Measurements from ENCODE around the gene GNG14.
"Not testable (repeated sequence)": the region's sequence is repeated elsewhere in the genome, so short reads cannot be mapped to it uniquely, and the experiment has no call there.

The GNG14 gene

GRCh38 chr19:12667731-12668302 lies 20.0 kb upstream of the GNG14 start:
- DNase-seq (ENCODE audit: low read depth in 2 of 2), result no peak

GRCh38 chr19:12668346-12668745 lies 19.5 kb upstream of the GNG14 start:
- DNase-seq (ENCODE audit: low read depth in 2 of 2), result no peak

GRCh38 chr19:12668932-12669269 lies 18.9 kb upstream of the GNG14 start:
- DNase-seq (ENCODE audit: low read depth in 2 of 2), result no peak

GRCh38 chr19:12669270-12670158 lies 18.3 kb upstream of the GNG14 start:
- DNase-seq (ENCODE audit: low read depth in 2 of 2), result peak; percentile 40 to 50

GRCh38 chr19:12670159-12670928 lies 17.5 kb upstream of the GNG14 start:
- DNase-seq (ENCODE audit: low read depth in 2 of 2), result no peak

- no peak for DNase-seq (ENCODE audit: low read depth in 2 of 2)
Measured at GRCh38 chr19:12672744-12673143, 15.1 kb upstream of the GNG14 start.

- DNase-seq (ENCODE audit: low read depth in 2 of 2), result no peak
Measured at GRCh38 chr19:12675399-12675798, 12.4 kb upstream of the GNG14 start.

GRCh38 chr19:12675940-12676339 lies 11.9 kb upstream of the GNG14 start:
- DNase-seq (ENCODE audit: low read depth in 2 of 2), result no peak

- peak in 1 of 2 experiments; percentile 29 for DNase-seq (ENCODE audit: low read depth in 2 of 2)
Measured at GRCh38 chr19:12676384-12676792, 11.4 kb upstream of the GNG14 start.

GRCh38 chr19:12676928-12677327 lies 10.9 kb upstream of the GNG14 start:
- no peak for DNase-seq (ENCODE audit: low read depth in 2 of 2)

GRCh38 chr19:12678039-12678438 lies 9.8 kb upstream of the GNG14 start:
- not testable (repeated sequence) for DNase-seq (ENCODE audit: low read depth in 2 of 2)

GRCh38 chr19:12680034-12680433 lies 7.8 kb upstream of the GNG14 start:
- DNase-seq (ENCODE audit: low read depth in 2 of 2), result no peak

GRCh38 chr19:12681074-12681987 lies 6.5 kb upstream of the GNG14 start, which contains the start of gene DHPS:
Gene DHPS (minus strand): TSS chr19:12681880. CDS start chr19:12681766, 114 bp downstream.
- DNase-seq (ENCODE audit: low read depth in 2 of 2), result peak; percentile 94 to 96

- DNase-seq (ENCODE audit: low read depth in 2 of 2), result no peak
Measured at GRCh38 chr19:12685831-12686230, 2.0 kb upstream of the GNG14 start.

- DNase-seq (ENCODE audit: low read depth in 2 of 2), result no peak
Measured at GRCh38 chr19:12689012-12689411, 1.2 kb downstream of the GNG14 start.

- no peak for DNase-seq (ENCODE audit: low read depth in 2 of 2)
Measured at GRCh38 chr19:12689581-12690216, 1.9 kb downstream of the GNG14 start.

- DNase-seq (ENCODE audit: low read depth in 2 of 2), result no peak
Measured at GRCh38 chr19:12692960-12693359, 5.2 kb downstream of the GNG14 start.

GRCh38 chr19:12694641-12695040 lies 6.8 kb downstream of the GNG14 start:
- no peak for DNase-seq (ENCODE audit: low read depth in 2 of 2)

GRCh38 chr19:12695096-12695495 lies 7.3 kb downstream of the GNG14 start:
- no peak for DNase-seq (ENCODE audit: low read depth in 2 of 2)

GRCh38 chr19:12695514-12695913 lies 7.7 kb downstream of the GNG14 start:
- no peak for DNase-seq (ENCODE audit: low read depth in 2 of 2)

GRCh38 chr19:12695997-12696365 lies 8.2 kb downstream of the GNG14 start:
- DNase-seq (ENCODE audit: low read depth in 2 of 2), result no peak

Data from fibroblast of skin of left biceps (primary cell).